LNCAP (cell line): ENCODE data around the gene WWOX.

ENCODE experiments used
- TF ChIP-seq, protein P1 (sequence below): fragments of 450-650 bp; IDR thresholded peaks from 2 replicates; pipeline ENCODE4 v1.5.1; 2017; ENCODE audit warnings: mild to moderate bottlenecking

Gene WWOX

DNA sequence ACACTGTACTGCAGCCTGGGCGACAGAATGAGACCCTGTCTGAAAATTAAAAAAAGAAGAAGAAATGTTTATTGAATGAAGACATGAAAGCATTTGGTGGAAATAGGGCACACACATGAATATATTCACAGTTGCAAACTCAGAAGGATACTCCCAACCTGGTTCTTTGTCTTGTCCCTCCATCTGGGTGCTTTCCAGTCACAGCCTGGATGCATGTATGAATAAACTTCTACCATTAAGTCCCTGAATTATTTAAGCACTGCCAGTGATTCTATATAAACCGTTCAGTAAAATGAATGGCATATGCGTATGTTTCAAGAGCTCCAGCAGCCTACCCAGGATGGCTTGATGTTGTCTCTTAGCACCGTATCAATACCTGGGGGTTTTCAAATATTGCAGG, 591.1 kb downstream of the WWOX start:
- TF ChIP-seq, protein P1, sequence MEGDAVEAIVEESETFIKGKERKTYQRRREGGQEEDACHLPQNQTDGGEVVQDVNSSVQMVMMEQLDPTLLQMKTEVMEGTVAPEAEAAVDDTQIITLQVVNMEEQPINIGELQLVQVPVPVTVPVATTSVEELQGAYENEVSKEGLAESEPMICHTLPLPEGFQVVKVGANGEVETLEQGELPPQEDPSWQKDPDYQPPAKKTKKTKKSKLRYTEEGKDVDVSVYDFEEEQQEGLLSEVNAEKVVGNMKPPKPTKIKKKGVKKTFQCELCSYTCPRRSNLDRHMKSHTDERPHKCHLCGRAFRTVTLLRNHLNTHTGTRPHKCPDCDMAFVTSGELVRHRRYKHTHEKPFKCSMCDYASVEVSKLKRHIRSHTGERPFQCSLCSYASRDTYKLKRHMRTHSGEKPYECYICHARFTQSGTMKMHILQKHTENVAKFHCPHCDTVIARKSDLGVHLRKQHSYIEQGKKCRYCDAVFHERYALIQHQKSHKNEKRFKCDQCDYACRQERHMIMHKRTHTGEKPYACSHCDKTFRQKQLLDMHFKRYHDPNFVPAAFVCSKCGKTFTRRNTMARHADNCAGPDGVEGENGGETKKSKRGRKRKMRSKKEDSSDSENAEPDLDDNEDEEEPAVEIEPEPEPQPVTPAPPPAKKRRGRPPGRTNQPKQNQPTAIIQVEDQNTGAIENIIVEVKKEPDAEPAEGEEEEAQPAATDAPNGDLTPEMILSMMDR, result no peak

DNA sequence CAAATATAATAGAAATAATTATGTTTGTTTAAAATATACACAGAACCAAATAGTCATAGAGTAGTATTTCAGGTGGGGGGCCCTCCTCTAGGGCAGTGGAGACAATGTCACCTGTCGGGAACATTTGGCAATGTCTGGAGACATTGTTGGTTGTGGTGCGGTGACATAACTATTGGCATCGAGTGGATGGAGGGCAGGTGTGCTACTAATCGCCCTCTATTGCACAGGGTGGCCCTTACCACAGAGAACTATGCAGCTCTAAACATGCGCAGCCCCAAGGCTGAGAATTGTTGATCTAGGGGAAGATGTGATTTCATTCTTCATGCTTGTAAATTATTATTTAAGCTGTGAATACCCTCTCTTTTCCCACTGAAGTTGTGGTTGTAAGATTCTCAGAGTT, 594.0 kb downstream of the WWOX start:
- TF ChIP-seq, protein P1, result no peak

DNA sequence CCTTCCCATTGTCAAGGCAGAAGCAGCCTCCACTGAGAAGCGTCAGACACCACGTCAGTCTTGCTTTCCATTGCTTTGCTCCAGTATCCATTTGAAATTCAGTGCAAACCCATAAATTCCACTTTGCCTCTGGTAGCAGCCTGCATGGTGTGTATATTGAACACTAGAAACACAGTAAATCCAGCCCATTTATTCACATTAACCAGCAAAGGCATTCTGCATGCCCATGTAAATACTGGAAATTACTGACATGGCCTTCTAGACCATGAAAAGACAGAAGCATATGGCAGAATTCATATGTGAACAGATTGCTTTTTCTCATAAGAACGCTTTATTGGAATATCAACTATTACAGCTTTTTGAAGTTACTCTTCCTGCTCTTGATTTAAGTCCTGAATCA, 595.0 kb downstream of the WWOX start:
- TF ChIP-seq, protein P1, result no peak

DNA sequence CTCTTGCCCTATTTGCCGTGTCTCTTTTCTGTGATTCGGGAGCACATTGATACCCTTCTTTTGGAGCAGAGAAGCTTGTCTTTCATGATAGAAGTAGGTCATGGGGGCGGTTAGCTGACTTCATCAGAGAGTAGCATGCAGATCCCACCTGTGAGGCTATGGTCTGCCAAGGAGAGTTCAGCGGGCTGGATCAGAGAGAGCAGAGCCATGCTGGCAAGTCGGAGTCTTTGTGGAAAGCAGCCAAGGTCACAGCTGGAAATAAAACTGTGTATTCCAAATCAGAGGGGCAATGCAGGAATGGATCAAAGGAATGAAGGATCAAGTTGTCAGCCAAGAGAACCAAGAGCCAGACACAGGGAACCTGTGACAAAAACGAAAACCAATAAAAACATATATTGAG, 595.9 kb downstream of the WWOX start:
- TF ChIP-seq, protein P1, result no peak

DNA sequence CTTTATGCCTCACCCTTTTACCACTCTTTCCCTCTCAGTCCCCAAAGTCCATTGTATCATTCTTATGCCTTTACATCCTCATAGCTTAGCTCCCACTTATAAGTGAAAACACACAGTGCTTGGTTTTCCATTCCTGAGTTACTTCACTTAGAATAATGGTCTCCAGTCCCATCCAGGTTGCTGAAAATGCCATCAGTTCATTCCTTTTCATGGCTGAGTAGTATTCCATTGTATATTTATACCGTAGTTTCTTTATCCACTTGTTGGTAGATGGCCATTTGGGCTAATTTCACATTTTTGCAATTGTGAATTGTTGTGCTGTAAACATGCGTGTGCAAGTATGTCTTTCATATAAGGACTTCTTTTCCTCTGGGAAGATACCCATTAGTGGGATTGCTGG, 597.3 kb downstream of the WWOX start:
- TF ChIP-seq, protein P1, result no peak

DNA sequence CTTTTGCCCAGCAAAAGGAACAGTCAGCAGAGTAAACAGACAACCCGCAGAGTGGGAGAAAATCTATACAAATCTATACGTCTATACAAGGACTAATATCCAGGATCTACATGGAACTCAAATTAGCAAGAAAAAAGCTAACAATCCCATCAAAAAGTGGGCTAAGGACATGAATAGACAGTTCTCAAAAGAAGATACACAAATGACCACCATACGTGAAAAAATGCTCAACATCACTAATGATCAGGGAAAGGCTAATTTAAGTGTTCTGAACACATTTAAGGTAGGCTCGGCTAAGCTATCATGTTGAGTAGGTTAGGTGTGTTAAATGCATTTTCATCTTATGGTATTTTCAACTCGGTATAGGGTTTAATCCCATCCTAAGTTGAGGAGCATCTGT, 598.0 kb downstream of the WWOX start:
- TF ChIP-seq, protein P1, result no peak

DNA sequence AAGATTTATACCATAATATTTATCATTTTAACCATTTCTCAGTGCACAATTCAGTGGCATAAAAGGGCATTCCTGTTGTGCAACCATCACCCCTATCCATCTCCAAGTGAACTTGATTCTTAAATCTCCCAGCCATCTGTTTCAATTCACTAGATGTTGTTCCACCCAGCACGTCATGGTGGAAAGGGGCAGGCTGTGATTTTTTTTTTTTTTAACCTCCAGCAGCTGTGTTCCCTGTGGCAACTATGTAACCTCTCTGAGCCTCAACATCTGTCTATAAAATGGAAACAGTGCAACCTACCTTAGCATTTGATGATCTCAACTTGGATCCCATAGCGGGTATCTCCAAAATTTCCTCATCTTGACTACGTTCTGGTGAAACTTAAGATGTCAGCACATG, 604.5 kb downstream of the WWOX start:
- TF ChIP-seq, protein P1, result no peak

DNA sequence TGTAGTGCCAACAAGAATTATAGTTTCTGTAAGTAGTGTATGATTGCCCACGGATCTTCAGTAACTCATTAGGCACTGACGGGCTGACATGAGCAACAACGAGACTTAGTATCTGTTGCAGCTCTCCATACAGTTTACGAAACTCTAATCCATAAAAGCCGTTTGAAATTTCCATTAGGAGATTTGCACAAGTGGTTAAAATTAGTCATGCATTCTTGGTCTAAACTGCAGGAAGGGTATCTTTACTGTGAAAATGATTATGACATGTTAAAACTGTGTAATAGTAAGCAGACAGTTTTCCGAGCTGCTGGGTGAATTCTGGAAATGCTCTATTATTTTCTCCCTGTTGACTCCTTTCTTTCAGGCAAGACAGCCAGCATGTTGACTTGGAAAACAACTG, 605.0 kb downstream of the WWOX start:
- TF ChIP-seq, protein P1, result no peak
